H1 (cell line): Measurements from ENCODE around the gene DCAF8L2. TPM values are rescaled to one million over a fixed set of nuclear protein-coding genes. Genes with fewer than 3 reads are reported as not detected.

Experiments used
- CBX5 ChIP-seq: fragments of 300-800, 300-1000 bp; sonication (generic); IDR thresholded peaks from 2 replicates; pipeline ENCODE4 v1.7.1; 2016; ENCODE audit warnings: antibody characterized with exemption, low read length, low read depth
- HDAC2 ChIP-seq, 2 experiments: fragments of 300-600 bp in 1 of 2; sonication (generic) in 1 of 2; IDR thresholded peaks; 2 replicates each; pipeline ENCODE4 v1.6.1; 2011 to 2012; ENCODE audit warnings: low read depth in 2 of 2, low read length in 2 of 2, mild to moderate bottlenecking in 2 of 2, moderate library complexity in 2 of 2, borderline replicate concordance in 1 of 2, inconsistent platforms in 1 of 2
- MAFK ChIP-seq: IDR thresholded peaks from 2 replicates; pipeline ENCODE4 v1.6.1; 2012; ENCODE audit warnings: low read depth, mild to moderate bottlenecking, improper control_type of control experiment, low read length
- NRF1 ChIP-seq: IDR thresholded peaks from 2 replicates; pipeline ENCODE4 v1.6.1; 2011; ENCODE audit warnings: mild to moderate bottlenecking, low read depth, low read length, improper control_type of control experiment
- RFX5 ChIP-seq: IDR thresholded peaks from 2 replicates; pipeline ENCODE4 v1.6.1; 2011; ENCODE audit warnings: low read depth, low read length, improper control_type of control experiment, borderline replicate concordance
- TBP ChIP-seq: IDR thresholded peaks from 2 replicates; pipeline ENCODE4 v1.6.1; 2011; ENCODE audit warnings: low read depth, low read length, improper control_type of control experiment
- polyA plus RNA-seq, 7 experiments: library from polyadenylated mRNA; depleted of rRNA in 3 of 7; stranded (reverse) in 5 of 7; unstranded in 2 of 7; fragments of >200 nt in 5 of 7; fragments of 200-250 nt in 2 of 7; gene quantifications; 1 replicate in 5 of 7; 2 replicates in 1 of 7; 4 replicates in 1 of 7; pipeline versions ENCODE4 v1.2.1 to v1.2.3, GENCODE V29; 2011 to 2013; ENCODE audit warnings: missing spikeins in 2 of 7, mixed read lengths in 2 of 7
- total RNA-seq: library from RNA; stranded (reverse); fragmentation: NEBNext Ultra II Directional; extraction: Animal tissue kit (Norgen Biotek cat#: 25700); gene quantifications from 2 replicates; pipeline ENCODE4 v1.2.1, GENCODE V29; 2021
- TF ChIP-seq, protein P1 (sequence below): fragments of 300-600 bp; sonication (generic); IDR thresholded peaks from 2 replicates; pipeline ENCODE4 v1.7.1; 2012; ENCODE audit warnings: low read length, moderate library complexity, mild to moderate bottlenecking, inconsistent platforms; ENCODE audit not compliant: insufficient replicate concordance

Gene DCAF8L2
- total and polyA plus RNA-seq, 2 of the 8 experiments (the other 6 are each of a cell fraction or from before 2014, with no cell fraction given): not detected

DNA sequence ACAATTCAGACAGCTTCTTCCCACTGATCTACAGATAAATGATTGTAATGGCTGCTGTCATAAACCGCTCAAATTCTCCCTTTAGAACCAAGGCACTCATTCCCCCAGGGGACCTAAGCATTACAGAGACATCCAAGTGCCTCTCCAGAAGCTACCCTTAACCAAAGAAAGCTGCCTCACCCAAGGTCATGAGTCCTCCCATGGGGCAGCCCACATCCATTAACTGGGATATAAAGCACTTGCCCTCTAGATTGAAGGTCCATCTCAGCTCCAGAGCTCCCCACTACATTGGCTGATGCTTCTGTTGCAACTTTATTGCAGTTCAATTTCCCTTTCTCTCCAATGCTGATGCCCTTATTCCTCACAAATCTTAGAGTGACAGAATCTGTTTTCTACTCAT lies 40.5 kb upstream of the DCAF8L2 start (continued):
- TF ChIP-seq, protein P1, sequence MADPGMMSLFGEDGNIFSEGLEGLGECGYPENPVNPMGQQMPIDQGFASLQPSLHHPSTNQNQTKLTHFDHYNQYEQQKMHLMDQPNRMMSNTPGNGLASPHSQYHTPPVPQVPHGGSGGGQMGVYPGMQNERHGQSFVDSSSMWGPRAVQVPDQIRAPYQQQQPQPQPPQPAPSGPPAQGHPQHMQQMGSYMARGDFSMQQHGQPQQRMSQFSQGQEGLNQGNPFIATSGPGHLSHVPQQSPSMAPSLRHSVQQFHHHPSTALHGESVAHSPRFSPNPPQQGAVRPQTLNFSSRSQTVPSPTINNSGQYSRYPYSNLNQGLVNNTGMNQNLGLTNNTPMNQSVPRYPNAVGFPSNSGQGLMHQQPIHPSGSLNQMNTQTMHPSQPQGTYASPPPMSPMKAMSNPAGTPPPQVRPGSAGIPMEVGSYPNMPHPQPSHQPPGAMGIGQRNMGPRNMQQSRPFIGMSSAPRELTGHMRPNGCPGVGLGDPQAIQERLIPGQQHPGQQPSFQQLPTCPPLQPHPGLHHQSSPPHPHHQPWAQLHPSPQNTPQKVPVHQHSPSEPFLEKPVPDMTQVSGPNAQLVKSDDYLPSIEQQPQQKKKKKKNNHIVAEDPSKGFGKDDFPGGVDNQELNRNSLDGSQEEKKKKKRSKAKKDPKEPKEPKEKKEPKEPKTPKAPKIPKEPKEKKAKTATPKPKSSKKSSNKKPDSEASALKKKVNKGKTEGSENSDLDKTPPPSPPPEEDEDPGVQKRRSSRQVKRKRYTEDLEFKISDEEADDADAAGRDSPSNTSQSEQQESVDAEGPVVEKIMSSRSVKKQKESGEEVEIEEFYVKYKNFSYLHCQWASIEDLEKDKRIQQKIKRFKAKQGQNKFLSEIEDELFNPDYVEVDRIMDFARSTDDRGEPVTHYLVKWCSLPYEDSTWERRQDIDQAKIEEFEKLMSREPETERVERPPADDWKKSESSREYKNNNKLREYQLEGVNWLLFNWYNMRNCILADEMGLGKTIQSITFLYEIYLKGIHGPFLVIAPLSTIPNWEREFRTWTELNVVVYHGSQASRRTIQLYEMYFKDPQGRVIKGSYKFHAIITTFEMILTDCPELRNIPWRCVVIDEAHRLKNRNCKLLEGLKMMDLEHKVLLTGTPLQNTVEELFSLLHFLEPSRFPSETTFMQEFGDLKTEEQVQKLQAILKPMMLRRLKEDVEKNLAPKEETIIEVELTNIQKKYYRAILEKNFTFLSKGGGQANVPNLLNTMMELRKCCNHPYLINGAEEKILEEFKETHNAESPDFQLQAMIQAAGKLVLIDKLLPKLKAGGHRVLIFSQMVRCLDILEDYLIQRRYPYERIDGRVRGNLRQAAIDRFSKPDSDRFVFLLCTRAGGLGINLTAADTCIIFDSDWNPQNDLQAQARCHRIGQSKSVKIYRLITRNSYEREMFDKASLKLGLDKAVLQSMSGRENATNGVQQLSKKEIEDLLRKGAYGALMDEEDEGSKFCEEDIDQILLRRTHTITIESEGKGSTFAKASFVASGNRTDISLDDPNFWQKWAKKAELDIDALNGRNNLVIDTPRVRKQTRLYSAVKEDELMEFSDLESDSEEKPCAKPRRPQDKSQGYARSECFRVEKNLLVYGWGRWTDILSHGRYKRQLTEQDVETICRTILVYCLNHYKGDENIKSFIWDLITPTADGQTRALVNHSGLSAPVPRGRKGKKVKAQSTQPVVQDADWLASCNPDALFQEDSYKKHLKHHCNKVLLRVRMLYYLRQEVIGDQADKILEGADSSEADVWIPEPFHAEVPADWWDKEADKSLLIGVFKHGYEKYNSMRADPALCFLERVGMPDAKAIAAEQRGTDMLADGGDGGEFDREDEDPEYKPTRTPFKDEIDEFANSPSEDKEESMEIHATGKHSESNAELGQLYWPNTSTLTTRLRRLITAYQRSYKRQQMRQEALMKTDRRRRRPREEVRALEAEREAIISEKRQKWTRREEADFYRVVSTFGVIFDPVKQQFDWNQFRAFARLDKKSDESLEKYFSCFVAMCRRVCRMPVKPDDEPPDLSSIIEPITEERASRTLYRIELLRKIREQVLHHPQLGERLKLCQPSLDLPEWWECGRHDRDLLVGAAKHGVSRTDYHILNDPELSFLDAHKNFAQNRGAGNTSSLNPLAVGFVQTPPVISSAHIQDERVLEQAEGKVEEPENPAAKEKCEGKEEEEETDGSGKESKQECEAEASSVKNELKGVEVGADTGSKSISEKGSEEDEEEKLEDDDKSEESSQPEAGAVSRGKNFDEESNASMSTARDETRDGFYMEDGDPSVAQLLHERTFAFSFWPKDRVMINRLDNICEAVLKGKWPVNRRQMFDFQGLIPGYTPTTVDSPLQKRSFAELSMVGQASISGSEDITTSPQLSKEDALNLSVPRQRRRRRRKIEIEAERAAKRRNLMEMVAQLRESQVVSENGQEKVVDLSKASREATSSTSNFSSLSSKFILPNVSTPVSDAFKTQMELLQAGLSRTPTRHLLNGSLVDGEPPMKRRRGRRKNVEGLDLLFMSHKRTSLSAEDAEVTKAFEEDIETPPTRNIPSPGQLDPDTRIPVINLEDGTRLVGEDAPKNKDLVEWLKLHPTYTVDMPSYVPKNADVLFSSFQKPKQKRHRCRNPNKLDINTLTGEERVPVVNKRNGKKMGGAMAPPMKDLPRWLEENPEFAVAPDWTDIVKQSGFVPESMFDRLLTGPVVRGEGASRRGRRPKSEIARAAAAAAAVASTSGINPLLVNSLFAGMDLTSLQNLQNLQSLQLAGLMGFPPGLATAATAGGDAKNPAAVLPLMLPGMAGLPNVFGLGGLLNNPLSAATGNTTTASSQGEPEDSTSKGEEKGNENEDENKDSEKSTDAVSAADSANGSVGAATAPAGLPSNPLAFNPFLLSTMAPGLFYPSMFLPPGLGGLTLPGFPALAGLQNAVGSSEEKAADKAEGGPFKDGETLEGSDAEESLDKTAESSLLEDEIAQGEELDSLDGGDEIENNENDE: no peak
- TF ChIP-seq HDAC2 (IDR thresholded peaks at IDR 0.05; ENCODE audit: borderline replicate concordance in 1 of 2, low read depth in 2 of 2, low read length in 2 of 2): no peak
- TF ChIP-seq CBX5: no peak
- TF ChIP-seq MAFK: no peak
- TF ChIP-seq TBP: no peak
- TF ChIP-seq RFX5: no peak
- TF ChIP-seq NRF1: no peak
